Measurements from ENCODE around the gene RTL9.
A peak's percentile ranks its signal among the peaks of the same experiment; 100 is the strongest.

Gene RTL9

GRCh38 chrX:110407910-110408545 is 49.4 kb downstream of the RTL9 start:
- peak; percentile 34 for DNase-seq

Measured in NCI-H187 treated with DMSO at 0.1 percent for 48 hours (cell line).